AG09309 (cell line): Measurements from ENCODE around the gene SPDYE16.
"Not testable (repeated sequence)": the region's sequence is repeated elsewhere in the genome, so short reads cannot be mapped to it uniquely, and the experiment has no call there.

Experiments
- DNase-seq: peaks from one replicate; pipeline ENCODE4 v3.0.0-alpha.2; 2010; ENCODE audit warnings: low read depth
- H3K4me3 ChIP-seq: 2 replicates; pipeline ENCODE4 v1.5.1; 2011; ENCODE audit warnings: mild to moderate bottlenecking, low read depth, low read length, moderate library complexity; ENCODE audit not compliant: control insufficient read depth
- TF ChIP-seq, protein P1 (sequence below): IDR thresholded peaks from 2 replicates; pipeline ENCODE4 v1.5.1; 2011; ENCODE audit warnings: mild to moderate bottlenecking, low read depth, low read length, inconsistent platforms; ENCODE audit not compliant: insufficient read depth, control insufficient read depth; ENCODE audit errors: missing control alignments

SPDYE16 gene

DNA sequence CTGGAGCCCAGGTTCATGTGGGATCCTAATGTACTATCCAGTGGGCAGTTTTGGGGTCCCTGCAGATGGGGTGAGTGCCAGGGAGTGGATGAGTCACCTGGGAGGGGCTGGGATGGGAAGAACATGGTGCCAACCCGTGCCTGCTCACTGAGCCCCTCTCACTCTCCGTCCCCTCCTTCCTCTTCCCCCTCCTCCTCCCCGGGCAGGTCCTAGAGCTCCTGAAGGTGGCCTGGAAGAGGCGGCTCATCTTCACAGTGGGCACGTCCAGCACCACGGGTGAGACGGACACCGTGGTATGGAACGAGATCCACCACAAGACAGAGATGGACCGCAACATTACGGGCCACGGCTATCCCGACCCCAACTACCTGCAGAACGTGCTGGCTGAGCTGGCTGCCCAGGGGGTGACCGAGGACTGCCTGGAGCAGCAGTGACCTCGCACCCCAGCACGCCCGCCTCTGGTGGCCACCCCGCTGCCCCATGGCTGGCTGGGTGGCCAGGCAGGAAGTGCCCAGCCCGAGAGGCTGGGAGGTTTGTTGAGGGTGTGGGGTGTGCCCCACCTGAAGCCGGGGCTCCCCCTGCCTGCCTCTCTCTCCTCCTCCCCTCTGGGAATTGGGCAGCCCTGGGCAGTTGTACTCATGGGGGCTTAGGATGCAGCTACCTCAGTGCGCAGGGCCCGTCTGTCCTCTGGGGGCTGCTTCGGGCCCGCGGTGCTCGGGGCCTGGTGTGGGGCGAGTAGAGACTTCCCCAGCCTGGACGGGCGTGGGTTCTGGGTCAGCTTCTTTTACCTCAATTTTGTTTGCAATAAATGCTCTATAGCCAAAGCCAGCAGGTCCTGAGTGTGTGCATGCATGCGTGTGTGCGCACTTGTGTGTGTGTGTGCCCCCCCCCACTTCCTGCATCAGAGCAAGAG, 37.7 kb downstream of the SPDYE16 start:
- DNase-seq, result no peak
- TF ChIP-seq, protein P1, sequence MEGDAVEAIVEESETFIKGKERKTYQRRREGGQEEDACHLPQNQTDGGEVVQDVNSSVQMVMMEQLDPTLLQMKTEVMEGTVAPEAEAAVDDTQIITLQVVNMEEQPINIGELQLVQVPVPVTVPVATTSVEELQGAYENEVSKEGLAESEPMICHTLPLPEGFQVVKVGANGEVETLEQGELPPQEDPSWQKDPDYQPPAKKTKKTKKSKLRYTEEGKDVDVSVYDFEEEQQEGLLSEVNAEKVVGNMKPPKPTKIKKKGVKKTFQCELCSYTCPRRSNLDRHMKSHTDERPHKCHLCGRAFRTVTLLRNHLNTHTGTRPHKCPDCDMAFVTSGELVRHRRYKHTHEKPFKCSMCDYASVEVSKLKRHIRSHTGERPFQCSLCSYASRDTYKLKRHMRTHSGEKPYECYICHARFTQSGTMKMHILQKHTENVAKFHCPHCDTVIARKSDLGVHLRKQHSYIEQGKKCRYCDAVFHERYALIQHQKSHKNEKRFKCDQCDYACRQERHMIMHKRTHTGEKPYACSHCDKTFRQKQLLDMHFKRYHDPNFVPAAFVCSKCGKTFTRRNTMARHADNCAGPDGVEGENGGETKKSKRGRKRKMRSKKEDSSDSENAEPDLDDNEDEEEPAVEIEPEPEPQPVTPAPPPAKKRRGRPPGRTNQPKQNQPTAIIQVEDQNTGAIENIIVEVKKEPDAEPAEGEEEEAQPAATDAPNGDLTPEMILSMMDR, result no peak
- no peak overlapping the region for H3K4me3 ChIP-seq

DNA sequence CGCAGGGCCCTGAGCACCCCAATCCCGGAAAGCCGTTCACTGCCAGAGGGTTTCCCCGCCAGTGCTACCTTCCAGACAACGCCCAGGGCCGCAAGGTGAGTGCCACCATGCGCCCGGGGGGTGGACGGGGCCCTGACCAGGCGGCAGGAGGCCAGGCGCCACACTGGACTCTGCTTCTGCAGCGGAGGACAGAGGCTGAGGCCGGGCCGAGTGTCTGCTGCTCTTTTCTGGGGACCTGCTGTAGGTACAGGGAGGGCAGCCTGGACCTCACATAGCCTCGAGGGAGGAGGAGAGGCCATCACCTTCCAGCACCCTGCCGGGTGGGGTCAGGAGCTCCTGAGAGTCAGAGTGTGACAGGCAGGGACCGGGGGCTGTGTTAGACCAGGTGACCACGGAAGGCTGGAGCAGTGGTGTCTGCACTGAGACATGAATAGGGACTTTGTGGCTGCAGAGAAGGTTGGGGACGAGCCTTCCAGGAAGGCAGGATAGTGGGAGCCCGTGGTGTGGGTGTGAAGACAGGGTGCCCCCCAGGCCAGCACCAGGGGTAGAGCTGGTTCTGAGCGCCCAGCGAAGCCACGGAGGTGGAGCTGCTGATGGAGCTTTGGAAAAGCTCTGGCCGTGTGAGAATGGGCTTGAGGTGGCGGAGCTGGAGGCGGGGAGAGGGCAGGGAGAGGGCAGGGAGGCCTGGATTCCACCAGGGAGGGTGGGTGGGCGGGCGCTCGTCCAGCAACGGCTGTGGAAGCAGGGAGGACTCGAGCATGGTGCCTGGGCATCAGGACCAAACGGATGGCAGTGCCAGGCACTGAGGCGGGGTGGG, 38.5 kb downstream of the SPDYE16 start:
- not testable (repeated sequence) for DNase-seq, H3K4me3 ChIP-seq

DNA sequence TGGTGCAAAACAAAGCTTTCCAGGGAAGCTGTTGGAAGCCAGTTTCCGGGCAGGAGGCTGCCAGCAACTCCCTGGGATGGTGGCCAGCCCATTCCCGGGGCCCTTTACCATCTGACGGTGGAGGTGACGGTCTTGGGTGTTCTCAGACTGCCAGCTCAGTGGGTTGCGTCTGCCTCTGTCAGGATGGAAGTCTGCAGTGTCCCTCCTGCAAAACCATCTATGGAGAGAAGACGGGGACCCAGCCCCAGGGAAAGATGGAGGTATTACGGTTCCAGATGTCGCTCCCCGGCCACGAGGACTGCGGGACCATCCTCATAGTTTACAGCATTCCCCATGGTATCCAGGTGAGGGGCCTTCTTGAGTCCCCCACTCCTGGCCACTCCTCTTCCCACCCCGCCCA, 39.9 kb downstream of the SPDYE16 start:
- not testable (repeated sequence) for DNase-seq, H3K4me3 ChIP-seq

DNA sequence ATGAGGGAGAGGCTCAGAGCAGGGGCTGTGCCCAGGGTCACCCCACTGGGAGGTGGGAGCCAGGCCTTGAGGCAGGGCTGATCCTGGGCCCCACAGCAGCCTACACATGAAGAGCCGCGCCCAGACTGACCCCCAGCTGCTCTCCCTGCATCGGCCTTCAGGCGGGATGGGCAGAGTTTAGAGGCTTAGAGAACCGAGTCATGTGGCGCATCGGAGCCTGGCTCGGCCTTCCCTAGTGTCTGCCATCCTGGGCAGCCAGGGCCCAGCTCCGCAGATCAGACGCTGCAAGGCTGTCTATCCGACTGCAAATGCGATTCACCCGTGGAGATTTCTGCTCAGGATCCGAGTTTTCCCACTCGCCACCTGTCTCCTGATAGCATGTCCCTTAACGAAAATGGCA, 40.3 kb downstream of the SPDYE16 start:
- H3K4me3 ChIP-seq, DNase-seq: not testable (repeated sequence)

DNA sequence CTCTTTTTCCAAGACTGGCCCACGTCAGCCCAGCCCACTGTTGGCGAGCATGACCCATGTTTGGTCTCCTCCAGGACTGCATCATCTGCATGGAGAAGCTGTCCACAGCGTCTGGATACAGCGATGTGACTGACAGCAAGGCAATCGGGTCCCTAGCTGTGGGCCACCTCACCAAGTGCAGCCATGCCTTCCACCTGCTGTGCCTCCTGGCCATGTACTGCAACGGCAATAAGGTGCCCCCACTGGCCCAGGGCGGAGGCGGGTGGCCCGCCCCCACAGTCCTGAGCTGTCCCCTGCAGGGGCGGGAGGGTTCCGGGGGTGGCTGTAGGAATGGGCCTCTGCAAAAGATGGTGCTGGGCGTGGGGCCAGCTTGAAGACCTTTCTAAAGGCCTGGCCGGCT, 40.9 kb downstream of the SPDYE16 start:
- not testable (repeated sequence) for H3K4me3 ChIP-seq, DNase-seq

DNA sequence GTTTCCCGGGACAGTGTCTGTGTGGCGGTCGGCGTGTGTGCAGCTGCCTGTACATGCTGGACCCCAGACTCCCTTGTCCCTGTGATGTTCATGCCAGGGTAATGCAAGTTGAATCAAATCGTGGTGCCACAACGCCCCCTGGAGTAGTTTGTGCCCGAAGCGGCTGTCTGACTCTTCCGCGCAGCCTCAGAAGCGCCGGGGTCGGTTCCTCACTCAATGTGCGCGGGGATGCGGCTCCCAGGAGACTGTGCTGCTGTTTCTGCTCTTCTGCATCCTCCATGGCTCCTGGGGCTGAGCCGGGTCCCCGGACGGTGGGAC, 43.2 kb downstream of the SPDYE16 start:
- not testable (repeated sequence) for H3K4me3 ChIP-seq, DNase-seq

DNA sequence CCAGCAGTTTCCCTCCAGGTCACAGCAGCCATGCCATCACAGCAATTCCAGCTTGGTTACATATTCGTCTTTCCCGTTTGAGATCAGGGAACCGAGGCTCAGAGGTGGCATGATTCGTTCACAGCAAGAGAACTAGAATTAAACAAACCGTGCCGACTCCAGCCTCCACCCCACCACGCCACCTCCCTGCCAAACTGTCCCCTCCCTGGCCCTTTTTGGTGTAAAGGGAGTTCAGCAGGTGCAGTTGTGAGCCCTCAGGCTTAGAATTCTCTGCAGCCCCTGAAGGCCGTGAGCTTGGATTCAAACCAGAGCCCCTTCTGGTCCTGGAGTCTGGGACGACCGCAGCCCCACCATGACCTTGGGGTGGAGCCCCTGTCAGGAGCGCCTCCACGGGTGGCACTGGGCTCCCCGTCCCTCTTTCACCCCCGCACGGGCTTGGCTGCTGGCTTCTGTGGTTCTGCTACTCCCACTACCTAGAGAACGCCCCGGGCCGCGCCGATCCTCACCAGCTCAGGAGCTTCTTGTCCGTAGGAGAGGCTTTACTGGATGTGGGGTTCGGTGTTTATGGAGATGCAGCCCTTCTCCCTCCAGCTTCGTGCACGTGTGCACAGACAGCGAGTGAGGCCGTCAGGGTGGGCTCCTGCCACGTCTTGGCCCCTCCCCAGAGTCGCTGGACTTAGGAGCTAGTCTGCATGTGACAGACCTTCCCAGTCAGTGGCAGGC, 43.7 kb downstream of the SPDYE16 start:
- DNase-seq, H3K4me3 ChIP-seq: not testable (repeated sequence)

DNA sequence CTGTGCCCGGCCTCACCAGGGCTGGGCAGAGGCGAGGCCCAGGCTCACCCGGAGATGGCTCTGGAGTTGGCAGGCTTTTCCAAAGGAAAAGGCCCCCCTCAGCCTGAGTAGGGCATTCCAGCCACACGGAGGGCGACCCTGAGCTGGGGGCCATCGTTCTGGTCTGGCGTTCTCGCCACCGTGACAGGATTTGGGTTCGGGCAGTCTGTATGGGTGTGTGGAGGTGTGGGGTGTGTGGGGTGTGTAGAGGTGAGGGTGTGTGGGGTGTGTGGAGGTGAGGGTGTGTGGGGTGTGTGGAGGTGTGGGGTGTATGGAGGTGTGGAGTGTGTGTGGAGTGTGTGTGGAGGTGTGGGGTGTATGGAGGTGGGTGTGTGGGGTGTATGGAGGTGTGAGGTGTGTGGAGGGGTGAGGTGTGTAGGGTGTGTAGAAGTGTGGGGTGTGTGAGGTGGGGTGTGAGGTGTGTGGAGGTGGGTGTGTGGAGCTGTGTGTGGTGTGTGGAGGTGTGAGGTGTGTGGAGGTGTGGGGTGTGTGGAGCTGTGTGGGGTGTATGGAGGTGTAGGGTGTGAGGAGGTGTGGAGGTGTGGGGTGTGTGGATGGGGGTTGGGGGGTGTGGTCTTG, 44.4 kb downstream of the SPDYE16 start:
- not testable (repeated sequence) for H3K4me3 ChIP-seq, DNase-seq

DNA sequence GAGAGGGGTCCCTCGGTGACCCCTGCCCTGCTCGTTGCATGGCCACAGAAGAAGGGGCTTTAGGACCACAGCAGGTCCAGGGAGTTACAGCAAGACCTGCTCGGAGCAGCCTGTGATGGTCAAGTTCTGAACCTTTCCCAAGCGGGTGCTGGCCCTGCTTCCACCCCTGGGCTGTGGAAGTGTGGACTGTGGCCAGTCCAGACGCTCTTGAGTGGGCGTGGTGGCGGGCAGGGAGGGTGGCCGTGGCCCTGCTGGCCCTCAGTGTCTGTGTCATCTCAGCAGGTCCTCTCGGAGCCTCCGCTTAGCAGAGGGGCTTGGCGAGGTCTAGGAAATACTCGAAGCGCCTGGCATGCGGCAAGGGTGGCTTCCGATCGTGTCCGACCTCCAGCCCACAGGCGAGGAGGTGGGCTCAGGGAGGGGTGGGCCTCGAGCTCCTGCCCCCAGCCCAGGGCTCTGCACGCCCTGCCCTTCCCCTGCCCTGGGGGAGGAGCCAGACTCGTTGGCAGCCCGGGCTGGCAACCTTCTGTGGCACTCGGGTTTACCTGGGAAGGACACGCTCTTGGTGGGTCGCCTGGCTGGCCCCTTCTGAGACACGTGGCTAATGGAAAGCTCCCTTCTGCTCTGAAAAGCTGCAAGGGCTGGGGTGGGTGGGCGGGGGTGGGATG, 45.0 kb downstream of the SPDYE16 start:
- DNase-seq, H3K4me3 ChIP-seq: not testable (repeated sequence)

DNA sequence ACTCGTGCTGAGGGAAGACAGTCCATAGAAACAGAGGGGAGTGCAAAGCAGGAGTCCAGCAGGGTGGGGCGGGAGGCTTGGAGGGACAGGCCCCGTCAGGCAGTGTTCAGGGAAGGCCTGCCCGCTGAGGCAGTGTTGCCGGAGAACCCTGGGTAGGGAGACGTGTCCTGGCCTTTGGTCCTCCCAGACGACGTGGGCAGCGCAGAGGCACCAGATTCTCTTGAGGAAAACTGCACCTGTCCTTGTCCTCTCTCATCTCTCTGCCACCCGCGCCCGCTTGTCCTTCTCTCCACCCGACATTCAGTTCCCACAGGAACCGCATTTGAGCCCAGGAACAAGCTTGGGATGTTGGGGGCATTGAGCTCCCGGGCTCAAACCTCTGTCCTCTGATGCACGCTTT, 47.4 kb downstream of the SPDYE16 start:
- not testable (repeated sequence) for H3K4me3 ChIP-seq, DNase-seq

DNA sequence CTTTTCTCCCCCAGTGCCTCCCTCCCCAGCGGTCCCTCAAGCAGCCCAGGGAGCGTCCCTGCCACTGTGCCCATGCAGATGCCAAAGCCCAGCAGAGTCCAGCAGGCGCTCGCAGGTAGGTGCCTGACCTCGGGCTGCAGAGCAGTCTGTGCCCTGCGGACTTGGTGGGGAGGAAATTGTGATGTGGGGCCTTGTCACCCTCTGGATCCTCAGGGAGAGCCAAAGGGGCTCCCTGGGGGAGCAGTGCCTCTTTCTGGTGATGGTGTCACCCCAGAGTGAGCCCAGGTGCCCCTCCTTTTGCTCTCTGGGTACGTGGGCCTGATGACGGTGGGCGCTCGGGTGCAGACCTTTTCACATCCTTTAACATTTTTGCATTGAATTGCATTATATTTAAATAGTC, 51.0 kb downstream of the SPDYE16 start:
- not testable (repeated sequence) for DNase-seq

DNA sequence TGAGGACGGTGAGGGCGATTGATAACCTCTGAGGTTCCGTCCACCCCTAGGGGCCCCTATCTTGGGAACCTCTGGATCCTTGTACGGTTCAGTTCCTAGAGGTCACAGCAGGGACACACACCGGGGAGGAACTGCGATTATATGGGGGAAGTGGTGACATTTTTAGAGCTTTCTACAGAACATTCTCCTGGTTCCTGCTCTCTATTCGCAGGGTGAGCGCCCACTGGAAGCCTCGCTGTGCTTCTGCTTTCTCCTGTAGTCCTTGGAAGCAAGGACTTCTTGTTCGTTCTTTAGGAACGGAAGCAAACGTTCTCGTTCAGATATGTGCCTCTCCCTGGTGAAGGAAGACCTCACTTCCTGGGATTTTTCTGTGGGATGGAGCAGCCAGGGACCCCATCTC, 55.1 kb downstream of the SPDYE16 start:
- H3K4me3 ChIP-seq, DNase-seq: not testable (repeated sequence)

More for the DNA sequence above, 51.0 kb downstream of the SPDYE16 start:
- not testable (repeated sequence) for H3K4me3 ChIP-seq

DNA sequence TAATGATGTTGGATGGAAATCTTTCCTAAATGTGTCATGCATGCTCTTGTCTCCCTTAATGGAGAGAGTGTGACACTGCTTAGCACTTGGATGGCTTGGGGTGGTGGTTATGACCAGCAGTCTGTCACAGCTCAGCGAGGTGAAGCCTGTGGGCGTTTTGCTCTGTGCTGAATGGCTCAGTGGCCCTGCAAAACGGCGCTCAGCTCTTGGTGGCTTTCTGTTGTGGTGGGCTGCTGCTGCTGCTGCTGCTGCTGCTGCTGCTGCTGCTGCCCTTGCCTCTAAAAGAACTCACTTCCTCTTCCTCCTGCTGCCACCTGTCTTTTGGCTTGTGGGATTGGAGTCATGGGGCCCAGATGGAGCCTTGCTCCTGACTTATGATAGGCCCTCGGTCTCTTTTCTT, 56.5 kb downstream of the SPDYE16 start:
- DNase-seq, H3K4me3 ChIP-seq: not testable (repeated sequence)

DNA sequence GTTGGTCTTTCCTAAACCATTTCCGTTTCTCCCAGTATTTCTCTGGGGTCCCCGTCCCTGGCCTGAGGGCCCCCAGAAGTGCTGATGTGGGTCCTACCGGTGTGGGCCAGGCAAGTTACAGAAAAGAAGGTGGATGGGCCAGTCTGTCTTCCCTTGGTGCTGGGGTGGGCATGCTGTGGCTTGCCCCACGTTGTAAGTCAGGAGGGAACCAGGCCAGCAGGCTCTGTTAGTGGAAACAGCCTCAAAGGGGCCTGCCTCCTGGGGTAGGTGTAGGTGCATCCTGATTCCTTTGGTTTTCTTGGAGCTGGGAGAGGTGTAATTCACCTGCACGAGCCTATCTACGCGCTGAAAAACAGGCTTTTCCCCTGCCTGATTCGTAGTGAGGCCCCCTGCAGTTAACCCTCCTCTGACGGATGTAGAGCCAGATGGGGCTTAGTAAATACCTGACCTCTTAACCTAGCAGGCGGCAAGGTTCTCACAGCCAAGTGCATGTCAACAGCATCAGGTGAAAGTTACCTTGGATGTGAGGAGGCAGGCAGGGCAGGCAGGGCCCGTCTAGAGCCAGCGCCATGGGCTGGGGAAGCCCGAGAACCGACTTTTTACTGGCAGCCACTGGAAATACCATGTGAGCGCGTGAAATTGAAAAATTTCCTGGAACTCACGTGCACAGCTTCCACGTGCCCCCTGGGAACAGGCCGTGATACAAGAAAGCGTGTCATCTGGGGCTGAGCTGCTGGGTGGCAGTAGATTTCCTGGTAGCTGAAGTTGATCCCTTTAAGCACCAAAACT, 57.1 kb downstream of the SPDYE16 start:
- DNase-seq, H3K4me3 ChIP-seq: not testable (repeated sequence)

DNA sequence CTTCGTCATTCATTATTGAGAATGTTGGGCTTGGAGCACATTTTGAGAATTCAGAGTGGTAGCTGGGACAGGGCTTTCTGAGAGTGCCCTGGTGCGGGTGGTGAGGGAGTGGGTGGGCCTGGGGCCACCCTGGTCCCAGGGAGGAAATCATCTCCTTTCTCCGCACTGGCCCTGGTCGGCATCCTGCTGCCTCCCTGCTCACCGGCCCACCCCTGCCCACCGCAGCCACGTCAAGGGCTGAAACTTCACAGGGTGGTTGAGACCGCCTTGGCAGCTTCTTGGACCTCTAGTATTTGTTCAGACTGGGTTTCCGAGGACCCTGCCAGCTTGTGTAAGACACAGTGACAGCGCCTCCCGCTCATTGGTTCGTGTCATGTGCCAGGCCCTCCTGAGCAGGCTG, 58.6 kb downstream of the SPDYE16 start:
- H3K4me3 ChIP-seq, DNase-seq: not testable (repeated sequence)

DNA sequence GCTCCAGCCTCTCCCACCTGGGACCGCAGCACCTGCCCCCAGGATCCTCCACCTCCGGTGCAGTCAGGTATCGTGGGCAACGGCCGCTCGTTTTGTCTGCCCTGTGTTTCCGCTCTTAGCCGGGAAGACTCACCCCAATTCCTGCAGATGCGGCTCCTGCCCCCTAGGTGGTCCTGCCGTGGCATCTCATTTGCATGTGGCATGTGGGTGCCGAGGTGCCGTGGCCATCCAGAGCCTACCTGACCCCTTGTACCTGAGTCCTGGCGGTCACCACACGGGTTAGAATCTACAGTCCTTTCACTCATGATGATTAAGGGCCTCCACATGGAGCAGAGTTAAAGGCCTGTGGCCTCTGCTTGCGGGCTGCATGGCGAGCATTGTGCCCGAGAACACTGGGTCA, 60.0 kb downstream of the SPDYE16 start:
- H3K4me3 ChIP-seq, DNase-seq: not testable (repeated sequence)
